Chondrocyte (in vitro differentiated cells): ENCODE measurements around the gene SV2C. TPM values are rescaled to one million over a fixed set of nuclear protein-coding genes. Genes with fewer than 3 reads are reported as not detected.
"Not testable (repeated sequence)": the region's sequence is repeated elsewhere in the genome, so short reads cannot be mapped to it uniquely, and the experiment has no call there.

ENCODE experiments used
- DNase-seq: peaks from one replicate; pipeline ENCODE4 v3.0.0; 2021; ENCODE audit warnings: mixed read lengths, low spot score
- H3K27ac Mint-ChIP-seq: one replicate; pipeline ENCODE4 v1.8.0; 2021; ENCODE audit warnings: mild to moderate bottlenecking, moderate library complexity, mixed read lengths; ENCODE audit not compliant: unreplicated experiment
- H3K27me3 Mint-ChIP-seq: 2 replicates; pipeline ENCODE4 v1.8.0; 2021; ENCODE audit warnings: low read depth, mixed read lengths
- H3K36me3 Mint-ChIP-seq: 2 replicates; pipeline ENCODE4 v1.8.0; 2021; ENCODE audit warnings: low read depth, mixed read lengths
- H3K4me1 Mint-ChIP-seq: 2 replicates; pipeline ENCODE4 v1.8.0; 2021; ENCODE audit warnings: low read depth, mild to moderate bottlenecking, mixed read lengths
- H3K4me3 Mint-ChIP-seq: one replicate; pipeline ENCODE4 v1.8.0; 2021; ENCODE audit warnings: mild to moderate bottlenecking, moderate library complexity, mixed read lengths; ENCODE audit not compliant: unreplicated experiment
- H3K9me3 Mint-ChIP-seq: 2 replicates; pipeline ENCODE4 v1.8.0; 2021; ENCODE audit warnings: low read depth, mixed read lengths
- CTCF ChIP-seq: fragments of 200-600 bp; sonication (generic); IDR thresholded peaks from 2 replicates; pipeline ENCODE4 v1.5.0; 2021; ENCODE audit warnings: antibody characterized with exemption, mild to moderate bottlenecking, moderate library complexity
- total RNA-seq: library from RNA; stranded (reverse); gene quantifications from 3 replicates; pipeline ENCODE4 v1.2.1, GENCODE V29; 2021

Gene SV2C
- total RNA-seq, 1 donor from 2014 or later = 0.02 TPM

- H3K27me3 Mint-ChIP-seq = no peaks in the 10 kb centered on the region
- DNase-seq = no peak
- H3K36me3 Mint-ChIP-seq = no peaks in the 10 kb centered on the region
- H3K27ac Mint-ChIP-seq = no peak overlapping the region
- peaks cover 27% of the 10 kb centered on the region for H3K4me1 Mint-ChIP-seq
- H3K9me3 Mint-ChIP-seq = no peaks in the 10 kb centered on the region
- TF ChIP-seq CTCF = no peak
- no peak overlapping the region for H3K4me3 Mint-ChIP-seq
These were observed 209.6 kb downstream of the SV2C start for GRCh38 chr5:76292620-76293322.

- no peak overlapping the region for H3K4me3 Mint-ChIP-seq
- H3K36me3 Mint-ChIP-seq = no peaks in the 10 kb centered on the region
- peak overlapping the region; percentile 88 for H3K27ac Mint-ChIP-seq
- TF ChIP-seq CTCF = no peak
- DNase-seq = no peak
- H3K4me1 Mint-ChIP-seq = peaks cover 27% of the 10 kb centered on the region
- H3K27me3 Mint-ChIP-seq = no peaks in the 10 kb centered on the region
- H3K9me3 Mint-ChIP-seq = no peaks in the 10 kb centered on the region
These were observed 211.4 kb downstream of the SV2C start for GRCh38 chr5:76294573-76294972.

GRCh38 chr5:76298852-76299251, 215.7 kb downstream of the SV2C start:
- DNase-seq = no peak
- Mint-ChIP-seq H3K27ac (no peak overlapping the region), H3K4me1 (peaks cover 21% of the 10 kb centered on the region), H3K27me3 (no peaks in the 10 kb centered on the region), H3K36me3 (no peaks in the 10 kb centered on the region), H3K9me3 (no peaks in the 10 kb centered on the region), H3K4me3 (no peak overlapping the region)
- no peak for TF ChIP-seq CTCF

GRCh38 chr5:76299592-76299991, 216.4 kb downstream of the SV2C start:
- no peaks in the 10 kb centered on the region for H3K36me3 Mint-ChIP-seq
- peaks cover 18% of the 10 kb centered on the region for H3K4me1 Mint-ChIP-seq
- no peak overlapping the region for H3K27ac Mint-ChIP-seq
- TF ChIP-seq CTCF = no peak
- no peak for DNase-seq
- no peak overlapping the region for H3K4me3 Mint-ChIP-seq
- H3K27me3 Mint-ChIP-seq = no peaks in the 10 kb centered on the region
- no peaks in the 10 kb centered on the region for H3K9me3 Mint-ChIP-seq

GRCh38 chr5:76301932-76302331, 218.7 kb downstream of the SV2C start:
- not testable (repeated sequence) for H3K4me3 Mint-ChIP-seq, H3K27ac Mint-ChIP-seq, DNase-seq, H3K4me1 Mint-ChIP-seq, H3K36me3 Mint-ChIP-seq, H3K27me3 Mint-ChIP-seq, H3K9me3 Mint-ChIP-seq

- not testable (repeated sequence) for H3K36me3 Mint-ChIP-seq, H3K9me3 Mint-ChIP-seq, H3K4me1 Mint-ChIP-seq, H3K27ac Mint-ChIP-seq, H3K27me3 Mint-ChIP-seq, H3K4me3 Mint-ChIP-seq, DNase-seq
These were observed 219.5 kb downstream of the SV2C start for GRCh38 chr5:76302661-76303060.
